H1 (cell line): Measurements from ENCODE around the gene ABI3BP. TPM values are rescaled to one million over a fixed set of nuclear protein-coding genes. Genes with fewer than 3 reads are reported as not detected.

ENCODE experiments used
- CTCF ChIA-PET: fragments of 300-600 bp; sonication (Branson Sonifier 250); formaldehyde crosslinking; loops from one replicate; lab custom pipeline; 2021; ENCODE audit not compliant: partially characterized antibody; lab: Charles Lee
- POLR2A ChIA-PET: fragments of 300-600 bp; sonication (Branson Sonifier 250); formaldehyde crosslinking; loops from one replicate; lab custom pipeline; 2021; ENCODE audit warnings: inconsistent platforms; ENCODE audit not compliant: partially characterized antibody; lab: Charles Lee
- DNase-seq, 2 experiments: peaks; one replicate each; pipeline versions ENCODE4 v3.0.0 to v3.0.0-alpha.2; 2010 to 2022; ENCODE audit warnings: low spot score in 2 of 2, low read depth in 1 of 2, mixed read lengths in 1 of 2
- FAIRE-seq: peaks from 2 replicates; lab custom pipeline; 2011; peaks lifted over from hg19 to GRCh38; lab: Jason Lieb, UNC
- H2AFZ ChIP-seq: 2 replicates; pipeline ENCODE4 v1.8.1; 2012; ENCODE audit warnings: low read length, inconsistent platforms
- H2AK5ac ChIP-seq: 2 replicates; pipeline ENCODE4 v1.6.1; 2013; ENCODE audit warnings: low read depth, low read length
- H2BK120ac ChIP-seq: replicated peaks from 2 replicates; pipeline ENCODE3; 2013; ENCODE audit warnings: low read depth, low read length, inconsistent platforms
- H2BK12ac ChIP-seq: 2 replicates; pipeline ENCODE4 v1.6.1; 2013; ENCODE audit warnings: low read depth, low read length
- H2BK15ac ChIP-seq: 2 replicates; pipeline ENCODE4 v1.6.1; 2013; ENCODE audit warnings: low read length
- H2BK20ac ChIP-seq: 2 replicates; pipeline ENCODE4 v1.6.1; 2013; ENCODE audit warnings: low read length
- H2BK5ac ChIP-seq: 2 replicates; pipeline ENCODE4 v1.6.1; 2013; ENCODE audit warnings: low read depth, low read length
- H3K14ac ChIP-seq: 2 replicates; pipeline ENCODE4 v1.6.1; 2013; ENCODE audit warnings: inconsistent platforms; ENCODE audit not compliant: insufficient read length
- H3K18ac ChIP-seq: 2 replicates; pipeline ENCODE4 v1.6.1; 2013; ENCODE audit warnings: low read length; ENCODE audit errors: extremely low read depth
- H3K23ac ChIP-seq: 2 replicates; pipeline ENCODE4 v1.6.1; 2013; ENCODE audit warnings: inconsistent platforms; ENCODE audit not compliant: insufficient read length
- H3K23me2 ChIP-seq: 2 replicates; pipeline ENCODE4 v1.6.1; 2013; ENCODE audit warnings: low read depth, low read length
- H3K27ac ChIP-seq: 2 replicates; pipeline ENCODE4 v1.6.1; 2011; ENCODE audit warnings: low read depth, low read length, inconsistent platforms
- H3K27me3 ChIP-seq, 4 experiments: replicated peaks in 1 of 4; 1 replicate in 1 of 4; 2 replicates in 3 of 4; pipeline versions ENCODE4 v1.6.1 to v1.8.1; 2011 to 2013; ENCODE audit warnings: low read length in 3 of 4, mild to moderate bottlenecking in 3 of 4, inconsistent platforms in 2 of 4, mixed read lengths in 2 of 4, moderate library complexity in 1 of 4; ENCODE audit not compliant: control insufficient read depth in 3 of 4, insufficient read depth in 3 of 4; ENCODE audit errors: extremely low read depth in 1 of 4
- H3K36me3 ChIP-seq, 4 experiments: 2 replicates each; pipeline versions ENCODE4 v1.6.1 to v1.8.1; 2011 to 2013; ENCODE audit warnings: mild to moderate bottlenecking in 4 of 4, low read length in 3 of 4, moderate library complexity in 2 of 4, control low read depth in 1 of 4, inconsistent platforms in 1 of 4; ENCODE audit not compliant: insufficient read depth in 4 of 4, control insufficient read depth in 2 of 4
- H3K4ac ChIP-seq: replicated peaks from 2 replicates; pipeline ENCODE3; 2013; ENCODE audit warnings: low read length, low read depth, mixed read lengths, inconsistent platforms; ENCODE audit not compliant: insufficient read length
- H3K4me1 ChIP-seq, 4 experiments: replicated peaks in 1 of 4; 1 replicate in 1 of 4; 2 replicates in 3 of 4; pipeline versions ENCODE4 v1.6.1 to v1.8.1; 2011 to 2013; ENCODE audit warnings: low read length in 3 of 4, inconsistent platforms in 2 of 4, mixed read lengths in 1 of 4; ENCODE audit not compliant: insufficient read depth in 4 of 4, control insufficient read depth in 3 of 4
- H3K4me2 ChIP-seq, 2 experiments: 2 replicates each; pipeline versions ENCODE4 v1.6.1 to v1.8.1; 2011 to 2013; ENCODE audit warnings: low read depth in 2 of 2, low read length in 2 of 2, control low read depth in 1 of 2, inconsistent platforms in 1 of 2, mild to moderate bottlenecking in 1 of 2; ENCODE audit not compliant: insufficient read depth in 1 of 2
- H3K4me3 ChIP-seq, 4 experiments: fragments of 200-600, 300-600 bp in 1 of 4; sonication (generic), shearing (Covaris generic), sonication (Bioruptor Twin) in 1 of 4; 2 replicates each; pipeline versions ENCODE4 v1.5.1 to v1.8.1; 2011 to 2016; ENCODE audit warnings: low read length in 4 of 4, low read depth in 3 of 4, control low read depth in 2 of 4, inconsistent platforms in 2 of 4, mild to moderate bottlenecking in 2 of 4, mixed read lengths in 1 of 4, moderate library complexity in 1 of 4; ENCODE audit not compliant: insufficient read depth in 2 of 4; ENCODE audit errors: extremely low read depth in 1 of 4
- H3K56ac ChIP-seq: replicated peaks from 2 replicates; pipeline ENCODE3; 2013; ENCODE audit warnings: low read depth, mild to moderate bottlenecking, mixed read lengths, low read length, inconsistent platforms; ENCODE audit not compliant: insufficient read length
- H3K79me1 ChIP-seq: 2 replicates; pipeline ENCODE4 v1.6.1; 2013; ENCODE audit warnings: low read depth, low read length, control low read depth
- H3K79me2 ChIP-seq, 2 experiments: 2 replicates each; pipeline versions ENCODE4 v1.6.1 to v1.8.1; 2012 to 2013; ENCODE audit warnings: low read length in 2 of 2, mild to moderate bottlenecking in 2 of 2, inconsistent platforms in 1 of 2; ENCODE audit not compliant: insufficient read depth in 2 of 2, control insufficient read depth in 1 of 2
- H3K9ac ChIP-seq, 4 experiments: replicated peaks in 1 of 4; 1 replicate in 1 of 4; 2 replicates in 3 of 4; pipeline versions ENCODE4 v1.6.1 to v1.8.1; 2011 to 2013; ENCODE audit warnings: low read depth in 3 of 4, low read length in 3 of 4, control low read depth in 2 of 4, mild to moderate bottlenecking in 2 of 4, moderate library complexity in 2 of 4, inconsistent platforms in 1 of 4; ENCODE audit errors: extremely low read depth in 1 of 4
- H3K9me3 ChIP-seq, 2 experiments: 2 replicates each; pipeline versions ENCODE4 v1.6.1 to v1.8.1; 2012 to 2013; ENCODE audit warnings: mild to moderate bottlenecking in 2 of 2, moderate library complexity in 2 of 2, control low read depth in 1 of 2, inconsistent platforms in 1 of 2, low read depth in 1 of 2, low read length in 1 of 2, mixed read lengths in 1 of 2; ENCODE audit not compliant: insufficient read depth in 2 of 2
- H4K20me1 ChIP-seq, 2 experiments: replicated peaks in 1 of 2; 2 replicates each; pipeline versions ENCODE3 to v1.8.1; 2011 to 2013; ENCODE audit warnings: inconsistent platforms in 2 of 2, low read length in 2 of 2, mild to moderate bottlenecking in 1 of 2; ENCODE audit not compliant: insufficient read depth in 2 of 2, control insufficient read depth in 1 of 2
- H4K5ac ChIP-seq: 2 replicates; pipeline ENCODE4 v1.6.1; 2013; ENCODE audit warnings: low read length, low read depth, mixed read lengths, inconsistent platforms; ENCODE audit not compliant: insufficient read length
- H4K8ac ChIP-seq: 2 replicates; pipeline ENCODE4 v1.8.0; 2013; ENCODE audit warnings: mild to moderate bottlenecking, moderate library complexity, low read length, inconsistent platforms; ENCODE audit not compliant: insufficient read depth; ENCODE audit errors: extremely low read depth
- H4K91ac ChIP-seq: replicated peaks from 2 replicates; pipeline ENCODE3; 2013; ENCODE audit warnings: low read length, mixed read lengths, inconsistent platforms; ENCODE audit not compliant: insufficient read length
- ASH2L ChIP-seq: fragments of 200-600, 300-600 bp; sonication (generic); IDR thresholded peaks from one replicate; pipeline ENCODE4 v1.7.1; 2017; ENCODE audit warnings: low read length
- CREB1 ChIP-seq: IDR thresholded peaks from 2 replicates; pipeline ENCODE4 v1.6.1; 2012; ENCODE audit warnings: inconsistent platforms
- EP300 ChIP-seq, 2 experiments: IDR thresholded peaks; 1 replicate in 1 of 2; 2 replicates in 1 of 2; pipeline ENCODE4 v1.6.1; 2011 to 2012; ENCODE audit warnings: low read depth in 2 of 2, low read length in 2 of 2, mild to moderate bottlenecking in 2 of 2, borderline replicate concordance in 1 of 2, inconsistent platforms in 1 of 2, moderate library complexity in 1 of 2
- GTF2F1 ChIP-seq: IDR thresholded peaks from 2 replicates; pipeline ENCODE4 v1.6.1; 2012; ENCODE audit warnings: low read depth, low read length, improper control_type of control experiment, borderline replicate concordance
- JUN ChIP-seq: IDR thresholded peaks from 2 replicates; pipeline ENCODE4 v1.6.1; 2011; ENCODE audit warnings: low read depth, mild to moderate bottlenecking, improper control_type of control experiment, low read length
- KDM4A ChIP-seq: IDR thresholded peaks from one replicate; pipeline ENCODE4 v1.7.1; 2012; ENCODE audit warnings: low read depth, mild to moderate bottlenecking, moderate library complexity, low read length, inconsistent platforms; ENCODE audit not compliant: severe bottlenecking
- WGBS, 2 experiments: shearing (Covaris generic) in 1 of 2; methylation state at CpG; one replicate each; pipeline versions ENCODE4 v1.1.6 to v1.1.7; 2013 to 2015; ENCODE audit warnings: low lambda C conversion rate in 2 of 2, mixed read lengths in 2 of 2, inconsistent platforms in 1 of 2, low coverage in 1 of 2, missing lambda C conversion rate in 1 of 2; ENCODE audit not compliant: insufficient replicate concordance in 2 of 2, insufficient coverage in 1 of 2, insufficient read length in 1 of 2; ENCODE audit errors: extremely low coverage in 1 of 2, missing lambda C conversion rate in 1 of 2; 5-methylcytosine and 5-hydroxymethylcytosine counted together
- polyA plus RNA-seq, 7 experiments: library from polyadenylated mRNA; depleted of rRNA in 3 of 7; stranded (reverse) in 5 of 7; unstranded in 2 of 7; fragments of >200 nt in 5 of 7; fragments of 200-250 nt in 2 of 7; gene quantifications; 1 replicate in 5 of 7; 2 replicates in 1 of 7; 4 replicates in 1 of 7; pipeline versions ENCODE4 v1.2.1 to v1.2.3, GENCODE V29; 2011 to 2013; ENCODE audit warnings: missing spikeins in 2 of 7, mixed read lengths in 2 of 7
- total RNA-seq: library from RNA; stranded (reverse); fragmentation: NEBNext Ultra II Directional; extraction: Animal tissue kit (Norgen Biotek cat#: 25700); gene quantifications from 2 replicates; pipeline ENCODE4 v1.2.1, GENCODE V29; 2021

Gene ABI3BP
- total and polyA plus RNA-seq, 2 of the 8 experiments (the other 6 are each of a cell fraction or from before 2014, with no cell fraction given), result 0.08 to 0.32 TPM

DNA sequence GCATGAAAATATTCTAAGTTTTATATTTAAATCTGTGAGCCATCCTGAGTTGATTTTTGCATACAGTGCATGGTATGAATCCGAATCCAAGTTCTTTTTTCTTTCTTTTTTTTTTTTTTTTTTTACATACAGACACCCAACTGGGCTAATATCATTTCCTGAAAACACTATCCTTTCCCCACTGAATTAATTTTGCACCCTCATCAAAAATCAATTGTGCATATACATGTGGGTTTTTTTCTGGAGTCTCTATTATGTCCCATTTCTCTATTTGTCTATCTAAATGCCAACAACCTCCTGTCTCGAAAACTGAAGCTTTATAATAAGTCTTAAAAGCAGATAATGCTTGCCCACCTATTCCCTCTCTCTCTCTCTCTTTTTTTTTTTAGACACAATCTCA, 5.9 kb upstream of the ABI3BP start:
- Histone ChIP-seq H3K56ac (no peak overlapping the region), H2BK5ac (no peak overlapping the region), H3K79me2 (no peaks in the 10 kb centered on the region), H3K27ac (no peak overlapping the region), H3K18ac (no peak overlapping the region), H3K4me3 (no peak overlapping the region), H2BK120ac (no peak overlapping the region), H4K20me1 (no peaks in the 10 kb centered on the region), H3K9ac (no peak overlapping the region), H4K5ac (no peak overlapping the region), H2BK20ac (no peak overlapping the region), H3K4me1 (no peaks in the 10 kb centered on the region), H3K4ac (no peak overlapping the region), H2BK12ac (no peak overlapping the region), H3K36me3 (no peaks in the 10 kb centered on the region), H3K27me3 (no peaks in the 10 kb centered on the region), H3K4me2 (no peak overlapping the region), H3K23me2 (no peaks in the 10 kb centered on the region), H2AK5ac (no peak overlapping the region), H4K91ac (no peak overlapping the region), H2BK15ac (no peak overlapping the region), H2AFZ (no peak overlapping the region), H4K8ac (no peak overlapping the region), H3K9me3 (no peaks in the 10 kb centered on the region), H3K14ac (no peak overlapping the region), H3K79me1 (no peaks in the 10 kb centered on the region), H3K23ac (no peak overlapping the region)
- DNase-seq (no peak), FAIRE-seq (no peak)
- POLR2A ChIA-PET, result no interaction called here
- CTCF ChIA-PET, result interaction anchor here (0.8 kb wide), 1 partner anchor 17 kb away, joined by 3 read pairs; no protein-coding TSS in a partner anchor
- 96% methylated on average over 2 of the region's 2 CpGs; no CpG with 5 or more reads in 1 of the 2 experiments for WGBS, 2 experiments
- TF ChIP-seq EP300 (IDR thresholded peaks at IDR 0.05; ENCODE audit: borderline replicate concordance in 1 of 2, low read depth in 2 of 2, low read length in 2 of 2), result no peak
- no peak for TF ChIP-seq CREB1
- no peak for TF ChIP-seq GTF2F1
- no peak for TF ChIP-seq KDM4A
- no peak for TF ChIP-seq ASH2L
- no peak for TF ChIP-seq JUN
